GM19035 (cell line): Measurements from ENCODE around the gene RNF186.

Experiments
- ATAC-seq: cut with Tn5 transposase; IDR thresholded peaks from one replicate; pipeline ENCODE4 v1.9.1; 2021; ENCODE audit not compliant: unreplicated experiment

Gene RNF186

DNA sequence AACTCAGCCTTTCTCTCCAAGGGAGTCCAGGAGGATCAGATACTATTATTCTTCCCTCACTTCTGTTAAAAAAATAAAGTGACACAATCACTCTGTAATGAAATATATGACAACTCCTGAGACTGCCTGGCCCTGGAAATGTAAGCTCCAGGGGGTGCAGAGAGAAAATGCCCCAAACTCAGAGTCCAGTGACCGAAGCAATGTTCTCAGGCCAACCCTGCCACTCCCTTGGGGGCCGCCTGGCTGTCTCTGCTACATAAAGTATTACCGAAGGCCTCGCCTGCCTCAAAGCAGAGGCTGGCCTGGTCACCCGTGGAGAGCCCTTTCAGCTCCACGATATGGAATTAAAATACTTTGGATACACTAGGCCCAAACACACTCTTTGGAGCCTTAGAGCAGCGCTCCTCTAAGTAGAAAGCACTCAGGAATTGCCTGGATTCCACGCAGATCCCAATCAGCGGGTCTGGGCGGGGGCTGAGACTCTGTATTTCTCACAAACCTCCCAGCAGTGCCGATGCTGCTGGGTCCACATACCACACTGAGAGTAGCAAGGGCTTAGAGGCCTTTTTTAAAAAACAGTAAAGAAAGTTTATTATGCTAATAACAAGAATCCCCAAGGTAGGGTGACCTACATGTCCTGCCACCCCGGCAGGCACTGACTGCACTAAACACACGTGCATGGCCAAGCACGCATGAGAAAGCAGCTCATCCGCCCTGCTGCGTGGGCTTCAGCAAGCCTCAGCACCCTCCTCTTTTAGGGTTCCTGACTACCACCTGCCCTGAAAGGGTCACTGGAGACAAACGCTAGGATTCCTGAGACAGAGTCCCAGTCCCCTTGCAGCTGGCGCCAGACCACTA is 46.5 kb downstream of the RNF186 start:
- ATAC-seq: no peak

GRCh38 chr1:19765623-19766022 is 49.5 kb downstream of the RNF186 start:
- ATAC-seq: no peak

GRCh38 chr1:19764848-19765247 is 50.2 kb downstream of the RNF186 start:
- no peak for ATAC-seq
